IMR-90 (cell line): ENCODE data around the gene TAF1. TPM values are rescaled to one million over a fixed set of nuclear protein-coding genes. Genes with fewer than 3 reads are reported as not detected.
"Not testable (repeated sequence)": the region's sequence is repeated elsewhere in the genome, so short reads cannot be mapped to it uniquely, and the experiment has no call there.

ENCODE experiments used
- ATAC-seq: fragments of 200-7000 bp; cut with Tn5 transposase; 2 replicates; pipeline ENCODE4 v1.9.1; 2020; ENCODE audit warnings: low read depth, mild to moderate bottlenecking, moderate library complexity
- BruUV-seq: library from RNA; stranded (reverse); fragments of 400-500 nt; replicated peaks from 2 replicates; lab custom pipeline; 2021; lab: Mats Ljungman, UMichigan
- CTCF ChIA-PET: fragments of 300-600 bp; formaldehyde crosslinking; extraction: SDS; loops from one replicate; lab custom pipeline; 2021; ENCODE audit warnings: antibody characterized with exemption; lab: Yijun Ruan, JAX
- POLR2A ChIA-PET: fragments of 300-600 bp; sonication (Branson Sonifier 250); formaldehyde crosslinking; loops from one replicate; lab custom pipeline; 2022; ENCODE audit warnings: antibody characterized with exemption; ENCODE audit not compliant: unreplicated experiment; lab: Charles Lee
- DNase-seq: peaks from one replicate; pipeline ENCODE4 v3.0.0; 2013
- H2AFZ ChIP-seq: replicated peaks from 2 replicates; pipeline ENCODE3; 2013; ENCODE audit warnings: low read length, mild to moderate bottlenecking; ENCODE audit not compliant: poor library complexity
- H2AK5ac ChIP-seq: 2 replicates; pipeline ENCODE4 v1.6.1; 2013; ENCODE audit warnings: low read depth, low read length, inconsistent platforms
- H2AK9ac ChIP-seq: replicated peaks from 2 replicates; pipeline ENCODE3; 2013; ENCODE audit warnings: mild to moderate bottlenecking, low read depth, low read length, moderate library complexity; ENCODE audit not compliant: poor library complexity
- H2BK120ac ChIP-seq: 2 replicates; pipeline ENCODE4 v1.6.1; 2013; ENCODE audit warnings: low read depth, low read length, inconsistent platforms
- H2BK15ac ChIP-seq: 3 replicates; pipeline ENCODE4 v1.6.1; 2013; ENCODE audit warnings: low read depth, low read length, inconsistent platforms
- H2BK20ac ChIP-seq: 2 replicates; pipeline ENCODE4 v1.6.1; 2013; ENCODE audit warnings: low read depth, mild to moderate bottlenecking, inconsistent platforms, low read length, moderate library complexity
- H2BK5ac ChIP-seq: 2 replicates; pipeline ENCODE4 v1.6.1; 2013; ENCODE audit warnings: mild to moderate bottlenecking, low read depth, low read length, inconsistent platforms; ENCODE audit not compliant: poor library complexity, severe bottlenecking
- H3K14ac ChIP-seq: replicated peaks from 2 replicates; pipeline ENCODE4 v1.6.1; 2013; ENCODE audit warnings: low read depth, low read length, inconsistent platforms
- H3K18ac ChIP-seq: 2 replicates; pipeline ENCODE4 v1.6.1; 2013; ENCODE audit warnings: low read depth, low read length, control low read depth
- H3K23ac ChIP-seq: 2 replicates; pipeline ENCODE4 v1.6.1; 2013; ENCODE audit warnings: low read depth, low read length, inconsistent platforms
- H3K27ac ChIP-seq: 2 replicates; pipeline ENCODE4 v1.5.1; 2013; ENCODE audit warnings: mild to moderate bottlenecking, control low read depth, low read length; ENCODE audit not compliant: insufficient read depth
- H3K27me3 ChIP-seq: 2 replicates; pipeline ENCODE4 v1.6.1; 2013; ENCODE audit warnings: low read length; ENCODE audit not compliant: control insufficient read depth, insufficient read depth
- H3K36me3 ChIP-seq: 2 replicates; pipeline ENCODE4 v1.6.1; 2013; ENCODE audit warnings: low read length, mixed read lengths; ENCODE audit not compliant: control insufficient read depth, insufficient read depth
- H3K4ac ChIP-seq: 2 replicates; pipeline ENCODE4 v1.6.1; 2013; ENCODE audit warnings: low read depth, low read length, inconsistent platforms
- H3K4me1 ChIP-seq: 2 replicates; pipeline ENCODE4 v1.6.1; 2013; ENCODE audit warnings: low read length, mixed read lengths; ENCODE audit not compliant: control insufficient read depth, insufficient read depth
- H3K4me2 ChIP-seq: 2 replicates; pipeline ENCODE4 v1.6.1; 2013; ENCODE audit warnings: low read depth, mild to moderate bottlenecking, control low read depth, low read length, moderate library complexity
- H3K4me3 ChIP-seq: 2 replicates; pipeline ENCODE4 v1.5.1; 2013; ENCODE audit warnings: low read depth, mild to moderate bottlenecking, control low read depth, low read length, moderate library complexity; ENCODE audit not compliant: insufficient read depth
- H3K56ac ChIP-seq: 2 replicates; pipeline ENCODE4 v1.6.1; 2013; ENCODE audit warnings: low read length, inconsistent platforms; ENCODE audit not compliant: insufficient read depth; ENCODE audit errors: extremely low read depth
- H3K79me1 ChIP-seq, 2 experiments: 2 replicates each; pipeline ENCODE4 v1.6.1; 2013; ENCODE audit warnings: low read length in 2 of 2, inconsistent platforms in 1 of 2, low read depth in 1 of 2
- H3K9ac ChIP-seq: 2 replicates; pipeline ENCODE4 v1.6.1; 2013; ENCODE audit warnings: low read depth, low read length, control low read depth
- H3K9me1 ChIP-seq: 2 replicates; pipeline ENCODE4 v1.6.1; 2013; ENCODE audit warnings: low read length, inconsistent platforms; ENCODE audit not compliant: insufficient read depth
- H3K9me3 ChIP-seq: 2 replicates; pipeline ENCODE4 v1.6.1; 2013; ENCODE audit warnings: low read length; ENCODE audit not compliant: control insufficient read depth, insufficient read depth
- H4K20me1 ChIP-seq: 2 replicates; pipeline ENCODE4 v1.6.1; 2013; ENCODE audit warnings: low read length, inconsistent platforms; ENCODE audit not compliant: insufficient read depth
- H4K5ac ChIP-seq: 2 replicates; pipeline ENCODE4 v1.6.1; 2013; ENCODE audit warnings: mild to moderate bottlenecking, low read depth, low read length, control low read depth
- H4K8ac ChIP-seq, 2 experiments: 2 replicates each; pipeline ENCODE4 v1.6.1; 2013; ENCODE audit warnings: low read depth in 2 of 2, low read length in 2 of 2, control low read depth in 1 of 2, inconsistent platforms in 1 of 2
- H4K91ac ChIP-seq: 2 replicates; pipeline ENCODE4 v1.6.1; 2013; ENCODE audit warnings: low read depth, low read length, inconsistent platforms; ENCODE audit not compliant: insufficient read depth
- WGBS, 2 experiments: methylation state at CpG; one replicate each; pipeline versions ENCODE4 v1.1.5 to v1.1.7; 2013; ENCODE audit warnings: missing lambda C conversion rate in 2 of 2; ENCODE audit not compliant: insufficient read length in 1 of 2; ENCODE audit errors: extremely low coverage in 2 of 2; 5-methylcytosine and 5-hydroxymethylcytosine counted together
- dilution Hi-C: fragments of 300-500 bp; cut with HindIII; formaldehyde crosslinking; loops from one replicate; pipeline ENCODE4 v1.14.3; 2018; ENCODE audit warnings: low sequenced_read_pairs; ENCODE audit not compliant: unreplicated experiment
- in situ Hi-C: fragments of 300-500 bp; cut with MboI; formaldehyde crosslinking; loops from 3 replicates; pipeline ENCODE4 v1.14.3; 2019; ENCODE audit warnings: low sequenced_read_pairs, inconsistent platforms, mixed read lengths
- intact Hi-C: fragments of 100-400 bp; cut with micrococcal nuclease; formaldehyde crosslinking; loops from 2 replicates; pipeline ENCODE4 v1.10.0; 2022
- polyA plus RNA-seq, 3 experiments: library from polyadenylated mRNA; depleted of rRNA; stranded (reverse); fragments of >200 nt; gene quantifications; 2 replicates each; pipeline ENCODE4 v1.2.3, GENCODE V29; 2012; ENCODE audit warnings: low replicate concordance in 1 of 3
- total RNA-seq: library from RNA; depleted of rRNA; stranded (reverse); fragments of >200 nt; gene quantifications from 2 replicates; pipeline ENCODE4 v1.2.3, GENCODE V29; 2012

The TAF1 gene
- total and polyA plus RNA-seq, 2 of the 4 experiments (the other 2 are of a cell fraction), result 15.7 to 25.5 TPM

- H4K8ac ChIP-seq, H3K4me2 ChIP-seq, POLR2A ChIA-PET, H3K18ac ChIP-seq, H2BK20ac ChIP-seq, H4K5ac ChIP-seq, H3K27ac ChIP-seq, H2BK15ac ChIP-seq, H2BK120ac ChIP-seq, H2AK9ac ChIP-seq, H3K4me3 ChIP-seq, H3K4ac ChIP-seq, dilution Hi-C loops, CTCF ChIA-PET, H3K56ac ChIP-seq, H4K20me1 ChIP-seq, H4K91ac ChIP-seq, DNase-seq, H2BK5ac ChIP-seq, H3K4me1 ChIP-seq, H3K14ac ChIP-seq, BruUV-seq, H3K79me1 ChIP-seq, H3K9me3 ChIP-seq, H3K9me1 ChIP-seq, H2AK5ac ChIP-seq, H2AFZ ChIP-seq, H3K27me3 ChIP-seq, ATAC-seq, H3K23ac ChIP-seq, H3K9ac ChIP-seq, intact Hi-C loops: not testable (repeated sequence)
- H3K36me3 ChIP-seq, result peaks cover 32% of the 10 kb centered on the region
- in situ Hi-C loops, result loop anchor here (10.0 kb wide), 1 partner anchor 173 kb away; no protein-coding TSS in a partner anchor
- WGBS, 2 experiments, result no CpG with 5 or more reads among the region's 4 CpGs
These were observed 25.6 kb downstream of the TAF1 start for GRCh38 chrX:71391725-71392124.
